Glutamatergic neuron (in vitro differentiated cells): ENCODE data around the gene FGGY. TPM values are rescaled to one million over a fixed set of nuclear protein-coding genes. Genes with fewer than 3 reads are reported as not detected.
"Not testable (repeated sequence)": the region's sequence is repeated elsewhere in the genome, so short reads cannot be mapped to it uniquely, and the experiment has no call there.

ENCODE experiments used
- DNase-seq: peaks from one replicate; pipeline ENCODE4 v3.0.0; 2022
- H3K27ac Mint-ChIP-seq: one replicate; pipeline ENCODE4 v1.8.0; 2020; ENCODE audit warnings: mild to moderate bottlenecking, mixed read lengths, inconsistent platforms; ENCODE audit not compliant: unreplicated experiment
- H3K27me3 Mint-ChIP-seq: one replicate; pipeline ENCODE4 v1.8.0; 2020; ENCODE audit warnings: mild to moderate bottlenecking, moderate library complexity, mixed read lengths, inconsistent platforms; ENCODE audit not compliant: unreplicated experiment
- H3K36me3 Mint-ChIP-seq: one replicate; pipeline ENCODE4 v1.8.0; 2020; ENCODE audit warnings: mild to moderate bottlenecking, mixed read lengths, inconsistent platforms; ENCODE audit not compliant: unreplicated experiment
- H3K4me1 Mint-ChIP-seq: one replicate; pipeline ENCODE4 v1.8.0; 2020; ENCODE audit warnings: mild to moderate bottlenecking, low read depth, mixed read lengths, inconsistent platforms; ENCODE audit not compliant: unreplicated experiment
- H3K4me3 Mint-ChIP-seq: one replicate; pipeline ENCODE4 v1.8.0; 2020; ENCODE audit warnings: mild to moderate bottlenecking, mixed read lengths, inconsistent platforms; ENCODE audit not compliant: unreplicated experiment
- H3K9me3 Mint-ChIP-seq: one replicate; pipeline ENCODE4 v1.8.0; 2020; ENCODE audit warnings: mild to moderate bottlenecking, moderate library complexity, mixed read lengths, inconsistent platforms; ENCODE audit not compliant: unreplicated experiment
- CTCF ChIP-seq: fragments of 200-600 bp; sonication (generic); IDR thresholded peaks from one replicate; pipeline ENCODE4 v1.5.0; 2021; ENCODE audit not compliant: partially characterized antibody, unreplicated experiment
- total RNA-seq: library from RNA; stranded (reverse); fragmentation: NEBNext Ultra II Directional; extraction: Animal tissue kit (Norgen Biotek cat#: 25700); gene quantifications from one replicate; pipeline ENCODE4 v1.2.1, GENCODE V29; 2021; ENCODE audit not compliant: unreplicated experiment

Gene FGGY
- total RNA-seq, 1 donor from 2014 or later, result 11.6 TPM

DNA sequence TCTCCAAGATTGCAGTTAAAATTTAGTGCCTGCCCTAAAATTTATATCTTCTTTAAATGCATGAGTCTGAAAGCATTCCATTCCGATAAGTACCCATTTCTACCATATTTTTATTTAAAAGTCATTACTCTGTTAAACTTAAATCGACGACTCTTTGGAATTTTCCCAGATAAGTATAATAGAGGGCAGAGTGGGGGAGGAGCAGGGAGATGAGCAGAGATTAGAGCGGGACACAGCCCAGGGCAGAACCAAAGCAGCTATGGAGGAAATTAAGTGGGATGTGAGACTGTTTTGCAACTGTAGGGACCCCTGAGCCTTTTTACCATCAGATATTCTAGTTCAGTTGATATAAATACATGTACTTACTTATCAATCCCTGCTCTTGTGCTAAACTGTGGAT is 257.9 kb downstream of the FGGY start:
- no peak for DNase-seq
- Mint-ChIP-seq H3K27ac (no peak overlapping the region), H3K9me3 (peaks cover 9% of the 10 kb centered on the region), H3K27me3 (no peaks in the 10 kb centered on the region), H3K4me3 (no peak overlapping the region), H3K4me1 (peaks cover 8% of the 10 kb centered on the region), H3K36me3 (peaks cover 20% of the 10 kb centered on the region)
- no peak for TF ChIP-seq CTCF

DNA sequence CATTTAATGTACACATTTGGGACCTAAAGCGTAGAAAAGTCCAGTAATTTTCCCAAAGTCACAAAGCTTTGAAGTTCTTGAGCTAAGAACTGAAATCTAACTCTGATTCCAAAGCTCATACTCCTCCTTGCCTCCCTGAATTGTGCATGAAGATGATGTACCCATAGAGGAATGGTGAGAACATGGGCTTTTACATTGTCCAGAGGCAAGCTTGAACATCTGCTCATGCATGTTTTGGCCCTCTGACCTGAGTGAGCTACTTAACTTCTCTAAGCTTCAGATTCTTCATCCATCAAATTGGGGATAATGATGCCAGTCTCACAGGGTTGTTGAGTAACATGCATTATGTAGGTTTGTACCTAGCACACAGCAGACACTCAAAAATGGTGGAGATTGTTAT is 259.5 kb downstream of the FGGY start:
- DNase-seq, result no peak
- H3K36me3 Mint-ChIP-seq, result peaks cover 20% of the 10 kb centered on the region
- H3K27me3 Mint-ChIP-seq, result no peaks in the 10 kb centered on the region
- peaks cover 8% of the 10 kb centered on the region for H3K4me1 Mint-ChIP-seq
- H3K4me3 Mint-ChIP-seq, result no peak overlapping the region
- TF ChIP-seq CTCF, result no peak
- H3K27ac Mint-ChIP-seq, result no peak overlapping the region
- H3K9me3 Mint-ChIP-seq, result peaks cover 9% of the 10 kb centered on the region

GRCh38 chr1:59556802-59557548 is 260.1 kb downstream of the FGGY start:
- H3K27ac Mint-ChIP-seq, result no peak overlapping the region

DNA sequence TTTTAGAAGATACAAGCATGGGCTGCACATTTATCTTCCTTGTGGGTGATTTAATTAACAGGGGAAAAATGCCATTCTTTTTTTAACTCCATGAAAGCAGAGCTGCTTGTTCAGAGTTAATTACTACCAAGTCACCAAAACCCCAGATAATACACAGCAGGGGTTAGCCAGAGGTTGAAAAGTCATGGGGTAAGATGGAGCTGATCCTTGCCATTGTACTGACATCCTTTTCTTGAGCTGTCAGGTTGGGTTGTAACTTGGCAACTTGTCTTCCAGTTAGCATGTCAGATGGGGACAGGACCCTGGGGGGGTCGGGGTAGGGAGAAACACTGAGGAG is 260.6 kb downstream of the FGGY start:
- Mint-ChIP-seq H3K36me3 (peaks cover 20% of the 10 kb centered on the region), H3K27me3 (no peaks in the 10 kb centered on the region), H3K4me1 (peaks cover 8% of the 10 kb centered on the region), H3K4me3 (no peak overlapping the region), H3K9me3 (peaks cover 9% of the 10 kb centered on the region), H3K27ac (no peak overlapping the region)
- DNase-seq, result no peak
- no peak for TF ChIP-seq CTCF

More at GRCh38 chr1:59556802-59557548, 260.1 kb downstream of the FGGY start:
- peaks cover 20% of the 10 kb centered on the region for H3K36me3 Mint-ChIP-seq
- peaks cover 9% of the 10 kb centered on the region for H3K9me3 Mint-ChIP-seq
- no peaks in the 10 kb centered on the region for H3K27me3 Mint-ChIP-seq
- no peak overlapping the region for H3K4me3 Mint-ChIP-seq
- no peak for TF ChIP-seq CTCF
- DNase-seq, result no peak
- peaks cover 8% of the 10 kb centered on the region for H3K4me1 Mint-ChIP-seq

DNA sequence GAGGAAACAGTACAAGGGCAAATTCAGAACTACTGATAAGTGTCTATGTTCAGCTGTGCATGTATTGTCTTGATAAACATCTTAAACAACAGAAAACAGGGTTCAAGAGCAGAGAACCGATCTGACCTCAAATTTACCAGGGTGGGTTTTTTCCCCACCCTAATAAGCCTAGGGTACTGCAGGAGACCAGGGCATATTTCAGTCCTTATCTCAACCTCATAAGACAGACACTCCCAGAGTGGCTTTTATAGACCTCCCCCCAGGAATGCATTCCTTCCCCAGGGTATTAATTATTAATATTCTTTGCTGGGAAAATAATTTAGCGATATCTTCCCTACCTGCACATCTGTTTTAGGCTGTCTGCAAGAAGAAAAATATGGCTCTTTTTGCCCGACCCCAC is 261.7 kb downstream of the FGGY start:
- H3K4me1 Mint-ChIP-seq, H3K27ac Mint-ChIP-seq, H3K9me3 Mint-ChIP-seq, H3K4me3 Mint-ChIP-seq, H3K27me3 Mint-ChIP-seq, DNase-seq: not testable (repeated sequence)
- peaks cover 20% of the 10 kb centered on the region for H3K36me3 Mint-ChIP-seq
